GM19240 (cell line): Measurements from ENCODE around the gene PRDM16.

Experiments
- DNase-seq: peaks from one replicate; pipeline ENCODE4 v3.0.0; 2011; ENCODE audit warnings: low spot score; ENCODE audit not compliant: insufficient read length

The PRDM16 gene

DNA sequence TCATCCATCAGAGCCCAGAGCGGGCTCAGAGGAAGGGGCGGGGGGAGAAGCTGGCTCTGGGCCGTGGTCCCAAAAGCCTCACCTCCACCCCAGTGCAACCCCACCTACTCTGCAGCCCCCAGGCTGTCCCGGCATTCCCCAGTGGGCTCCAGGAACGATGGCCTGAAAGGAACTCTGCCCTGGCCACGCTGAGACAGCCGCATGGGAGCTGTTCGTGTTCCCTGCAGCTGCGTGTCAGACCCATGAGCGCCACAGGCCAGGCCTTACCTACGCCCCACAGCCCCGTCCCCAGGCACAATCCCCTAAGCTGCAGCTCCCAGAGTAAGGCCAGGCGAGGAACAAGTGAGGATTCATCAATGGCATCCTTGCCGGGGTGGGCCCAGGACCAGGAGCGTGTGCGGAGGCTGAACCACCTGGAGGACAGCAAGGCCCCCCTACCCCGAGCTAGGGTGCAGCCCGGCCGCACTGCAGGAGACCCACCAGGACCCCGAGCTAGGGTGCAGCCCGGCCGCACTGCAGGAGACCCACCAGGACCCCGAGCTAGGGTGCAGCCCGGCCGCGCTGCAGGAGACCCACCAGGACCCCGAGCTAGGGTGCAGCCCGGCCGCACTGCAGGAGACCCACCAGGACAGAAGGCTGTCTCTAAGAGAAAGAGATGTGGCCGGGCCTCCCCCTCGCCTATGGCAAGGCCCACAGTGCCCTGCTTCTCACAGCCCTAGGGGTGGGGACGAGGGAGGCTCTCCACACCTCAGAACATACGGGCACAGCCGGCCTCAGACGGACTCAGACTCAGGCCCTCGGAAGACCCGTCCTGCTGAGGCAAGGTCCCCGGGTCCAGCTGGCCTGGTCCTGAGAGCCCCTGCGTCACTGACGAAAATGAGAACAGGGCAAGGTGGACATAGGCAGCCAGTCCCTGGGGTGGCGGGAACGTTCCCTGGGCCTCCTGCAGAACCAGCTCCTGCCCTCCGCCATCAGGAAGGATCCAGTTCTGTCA, 359.0 kb downstream of the PRDM16 start:
- no peak for DNase-seq

DNA sequence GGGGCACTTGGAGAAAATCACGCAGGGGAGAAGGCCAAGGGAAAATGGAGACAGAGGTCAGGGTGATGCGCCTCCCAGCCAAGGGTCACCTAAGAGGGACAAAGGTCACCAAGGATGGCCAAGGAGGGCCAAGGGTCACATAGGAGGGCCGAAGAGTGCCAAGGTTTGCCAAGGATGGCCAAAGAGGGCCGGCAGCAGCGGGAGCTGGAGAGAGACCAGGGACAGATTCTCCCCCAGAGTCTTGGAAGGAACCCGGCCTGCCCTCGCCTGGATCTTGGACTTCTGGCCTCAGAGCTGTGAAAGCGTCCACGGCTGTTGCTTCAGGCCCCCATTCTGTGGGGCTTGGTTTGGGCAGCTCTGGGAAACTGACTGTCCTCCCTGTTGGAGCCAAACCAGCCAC, 359.9 kb downstream of the PRDM16 start:
- DNase-seq = no peak

DNA sequence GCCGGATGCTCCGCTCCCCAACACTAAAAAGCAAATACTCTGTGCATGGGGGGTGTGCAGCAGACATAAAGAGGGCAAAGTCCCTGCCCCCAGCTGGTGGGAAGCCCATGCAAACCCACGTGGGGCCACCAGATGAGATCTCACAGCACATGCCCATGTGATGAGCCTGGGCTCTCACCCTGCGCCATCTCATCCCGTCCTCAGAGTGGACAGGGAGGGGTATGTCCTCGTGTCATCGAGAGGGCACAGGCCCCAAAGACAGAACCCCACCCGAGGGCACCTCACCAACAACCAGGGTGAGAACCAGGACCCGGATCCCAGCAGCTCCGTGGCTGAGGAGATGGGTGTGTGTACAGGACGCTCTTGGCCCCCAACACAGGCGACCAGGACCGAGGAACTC, 360.3 kb downstream of the PRDM16 start:
- DNase-seq = no peak

DNA sequence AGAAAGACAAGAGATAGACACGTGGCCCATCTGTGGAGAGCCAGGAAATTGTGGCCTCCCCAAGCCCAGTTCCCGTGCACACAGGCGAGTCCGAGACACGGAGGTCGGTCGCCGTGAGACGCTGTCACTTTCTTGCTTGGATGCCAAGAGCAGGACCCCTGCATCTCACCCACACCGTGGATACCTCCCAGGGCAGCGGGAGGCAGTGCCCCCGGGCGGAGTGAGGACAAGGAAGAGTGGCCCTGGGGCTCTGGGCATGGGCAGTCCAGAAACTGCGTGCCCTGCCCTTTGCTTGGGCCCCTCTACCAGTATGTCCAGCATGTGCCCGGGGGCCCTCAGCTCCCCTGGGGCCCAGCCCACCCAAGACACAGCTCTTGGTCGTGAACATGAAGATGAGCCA, 360.8 kb downstream of the PRDM16 start:
- DNase-seq = no peak

DNA sequence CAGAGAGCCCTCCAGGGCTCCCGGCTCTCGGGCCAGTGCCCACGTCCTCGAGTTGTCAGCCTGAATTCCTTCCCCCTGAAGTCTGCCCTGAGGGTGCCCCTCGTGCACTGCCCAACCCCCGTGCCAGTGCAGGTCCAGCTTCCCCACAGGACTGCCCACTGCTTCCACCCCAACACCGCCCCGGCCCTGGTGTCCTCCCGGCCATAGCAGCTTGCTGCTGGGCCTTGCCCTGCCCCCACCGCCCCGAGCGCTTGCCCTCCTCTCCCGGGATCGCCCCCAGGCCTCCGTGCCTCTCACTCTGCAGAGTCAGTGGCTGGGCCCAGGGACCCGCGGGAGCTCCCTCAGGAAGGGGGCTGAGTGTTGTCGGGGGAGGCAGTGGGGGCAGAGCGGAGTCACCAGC, 361.4 kb downstream of the PRDM16 start:
- no peak for DNase-seq

DNA sequence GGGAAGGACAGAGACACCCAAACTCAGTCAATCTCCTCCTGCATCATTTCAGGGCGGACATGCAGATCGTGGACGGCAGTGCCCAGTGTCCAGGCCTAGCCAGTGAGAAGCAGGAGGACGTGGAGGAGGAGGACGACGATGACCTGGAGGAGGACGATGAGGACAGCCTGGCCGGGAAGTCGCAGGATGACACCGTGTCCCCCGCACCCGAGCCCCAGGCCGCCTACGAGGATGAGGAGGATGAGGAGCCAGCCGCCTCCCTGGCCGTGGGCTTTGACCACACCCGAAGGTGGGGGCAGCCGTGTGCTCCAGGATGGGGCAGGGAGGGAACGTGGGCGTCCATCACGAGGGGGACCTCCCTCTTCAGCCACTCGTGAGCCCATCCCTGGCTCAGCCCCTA, 361.8 kb downstream of the PRDM16 start:
- no peak for DNase-seq

DNA sequence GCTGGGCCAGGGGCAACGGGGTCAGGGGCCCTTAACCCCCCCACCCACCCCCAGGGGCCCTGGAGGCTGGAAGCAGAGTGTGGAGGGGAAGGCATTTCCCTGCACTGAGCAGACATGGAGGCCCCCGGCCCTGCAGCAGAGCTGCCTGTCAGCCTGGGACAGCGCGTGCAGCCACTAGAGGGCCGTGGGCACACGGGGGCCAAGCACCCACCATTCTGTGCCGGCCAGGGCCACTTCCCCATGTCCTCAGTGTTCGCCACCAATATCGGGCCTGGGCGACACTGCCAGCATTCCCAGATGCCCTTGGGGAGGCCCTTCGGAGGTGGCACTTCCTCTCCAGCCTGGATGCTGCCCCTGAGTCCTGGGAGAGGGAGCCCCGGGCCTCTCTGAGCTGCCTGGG, 362.3 kb downstream of the PRDM16 start:
- DNase-seq = no peak

DNA sequence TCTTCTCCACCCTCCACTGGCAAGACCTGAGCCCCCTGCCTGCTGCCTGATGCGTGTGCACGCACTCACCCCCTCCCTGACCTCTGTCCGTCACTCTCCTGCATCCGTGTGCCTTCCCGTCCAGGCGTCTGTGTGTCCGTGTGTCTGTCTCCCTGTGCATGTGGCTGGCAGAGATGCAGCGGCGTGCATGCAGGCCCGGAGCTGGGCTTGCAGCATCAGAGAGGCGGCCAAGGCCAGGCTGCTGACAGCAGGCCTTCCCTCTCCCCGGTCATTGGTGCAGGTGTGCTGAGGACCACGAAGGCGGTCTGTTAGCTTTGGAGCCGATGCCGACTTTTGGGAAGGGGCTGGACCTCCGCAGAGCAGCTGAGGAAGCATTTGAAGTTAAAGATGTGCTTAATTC, 362.7 kb downstream of the PRDM16 start:
- no peak for DNase-seq

DNA sequence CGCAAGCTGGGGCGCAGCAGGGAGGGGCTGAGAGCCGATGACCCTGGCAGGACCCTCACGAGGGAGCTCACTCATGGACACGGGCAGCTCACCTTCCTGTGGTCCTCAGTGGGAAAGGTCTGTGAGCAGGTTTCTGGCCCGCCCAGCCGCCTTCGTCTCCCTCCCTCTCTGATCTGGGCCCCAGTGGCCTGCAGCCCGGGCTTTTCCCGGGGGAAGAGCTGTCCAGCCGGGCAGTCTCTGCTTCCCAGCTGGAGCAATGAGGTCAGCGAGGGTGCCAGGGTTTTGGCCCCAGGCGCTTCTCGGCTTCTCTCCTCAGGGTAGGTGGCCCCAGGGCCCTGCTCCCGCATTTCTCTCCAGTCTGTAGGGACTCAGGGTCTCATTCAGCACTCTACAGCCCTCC, 363.3 kb downstream of the PRDM16 start:
- no peak for DNase-seq

DNA sequence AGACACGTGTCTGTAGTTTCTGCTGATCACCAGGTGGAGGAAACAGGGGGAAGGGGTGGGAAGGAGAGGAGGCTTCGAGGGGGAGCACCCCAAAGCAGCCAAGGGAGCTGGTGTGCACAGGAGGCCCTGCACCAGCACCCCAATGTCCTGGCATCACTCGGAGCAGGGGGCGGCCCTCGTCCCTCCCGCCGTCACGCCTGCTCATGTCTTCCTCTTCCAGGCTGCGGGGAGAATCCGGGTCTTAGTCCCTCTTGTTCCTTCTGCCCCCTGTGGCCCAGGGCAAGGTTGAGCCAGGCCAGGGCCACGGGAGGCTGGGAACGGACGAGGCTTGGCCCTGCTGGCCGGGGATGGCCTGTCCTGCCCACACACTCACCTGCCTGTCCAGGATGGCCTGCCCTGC, 364.1 kb downstream of the PRDM16 start:
- DNase-seq = no peak

DNA sequence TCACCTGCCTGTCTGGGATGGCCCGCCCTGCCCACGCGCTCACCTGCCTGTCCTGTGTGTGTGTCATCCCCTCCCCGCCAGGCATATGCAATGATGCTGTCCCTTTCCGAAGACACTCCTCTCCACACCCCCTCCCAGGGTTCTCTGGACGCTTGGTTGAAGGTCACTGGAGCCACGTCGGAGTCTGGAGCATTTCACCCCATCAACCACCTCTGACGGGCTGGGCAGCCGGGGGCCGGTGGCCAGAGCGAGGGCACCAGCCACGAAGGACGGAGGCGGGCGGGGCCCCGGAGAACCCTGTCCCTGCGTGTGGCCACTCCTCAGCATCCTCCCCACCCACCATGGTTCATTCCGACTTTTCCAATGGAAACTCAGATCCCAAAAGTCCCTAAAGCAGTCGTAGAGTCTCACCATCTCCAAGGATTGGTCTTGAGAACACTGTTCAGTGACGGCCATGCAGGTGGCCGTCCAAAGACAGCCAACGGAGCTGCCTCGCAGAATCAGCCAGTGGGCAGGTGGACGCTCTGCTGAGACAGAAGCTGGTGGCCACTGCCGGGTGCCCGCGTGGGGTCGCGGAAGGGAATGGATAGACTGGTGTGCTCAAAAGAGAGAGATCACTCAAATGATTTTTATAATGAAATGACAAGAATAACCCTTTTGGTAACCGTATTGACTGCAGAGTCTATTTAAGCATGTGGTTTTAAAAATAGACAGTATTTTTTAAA, 364.8 kb downstream of the PRDM16 start:
- no peak for DNase-seq

DNA sequence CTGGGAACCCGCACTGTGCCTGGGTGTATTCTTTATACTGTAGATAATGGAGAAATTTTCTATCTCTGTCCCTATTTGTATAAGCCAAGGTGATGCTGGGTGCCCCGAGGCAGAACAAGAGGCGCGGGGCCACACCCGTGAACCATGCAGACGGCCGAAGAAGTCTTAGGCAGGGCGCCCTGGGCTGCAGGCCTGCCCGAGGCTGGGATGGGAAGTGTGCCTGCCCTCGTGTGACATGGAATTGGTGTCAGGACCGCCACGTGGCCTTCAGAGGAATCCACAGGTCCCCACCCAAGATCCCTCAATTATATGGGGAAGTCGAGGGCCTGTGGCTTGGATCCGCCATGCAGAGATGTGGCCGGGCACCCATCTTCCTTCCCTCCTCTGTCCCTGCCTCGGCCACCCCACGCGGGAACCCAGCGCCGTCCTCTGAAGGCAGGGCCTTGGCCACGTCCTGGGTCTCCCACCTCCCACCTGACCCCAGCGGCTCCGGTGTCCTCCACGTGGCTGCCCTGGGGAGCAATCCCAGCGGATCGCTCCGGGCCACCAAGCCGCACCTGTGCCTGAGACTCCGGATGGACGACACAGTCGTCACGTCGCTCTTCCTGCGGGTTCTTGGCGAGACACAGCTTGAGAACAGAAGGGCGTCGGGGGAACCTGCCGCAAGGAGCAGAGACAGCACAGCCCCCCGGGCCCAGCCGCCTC, 365.6 kb downstream of the PRDM16 start:
- DNase-seq = no peak

DNA sequence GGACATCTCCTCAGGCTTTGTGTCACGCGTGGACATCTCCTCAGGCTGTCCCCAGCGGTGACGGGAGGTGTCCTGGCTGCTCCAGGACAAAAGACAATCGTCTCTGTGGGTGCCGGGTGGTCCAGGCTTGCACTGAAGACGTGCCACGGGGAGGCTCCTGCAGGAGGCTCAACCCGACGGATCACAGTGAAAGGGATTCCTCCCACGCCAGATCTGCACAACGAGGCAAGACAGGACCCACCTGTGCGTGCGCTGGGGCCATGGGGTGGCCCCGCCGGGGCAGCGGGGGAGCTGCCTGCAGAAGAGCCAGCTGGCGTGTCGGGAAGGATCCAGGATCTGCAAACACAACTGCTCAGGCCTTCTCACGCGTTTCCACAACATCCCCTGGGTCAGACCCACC, 366.7 kb downstream of the PRDM16 start:
- no peak for DNase-seq

DNA sequence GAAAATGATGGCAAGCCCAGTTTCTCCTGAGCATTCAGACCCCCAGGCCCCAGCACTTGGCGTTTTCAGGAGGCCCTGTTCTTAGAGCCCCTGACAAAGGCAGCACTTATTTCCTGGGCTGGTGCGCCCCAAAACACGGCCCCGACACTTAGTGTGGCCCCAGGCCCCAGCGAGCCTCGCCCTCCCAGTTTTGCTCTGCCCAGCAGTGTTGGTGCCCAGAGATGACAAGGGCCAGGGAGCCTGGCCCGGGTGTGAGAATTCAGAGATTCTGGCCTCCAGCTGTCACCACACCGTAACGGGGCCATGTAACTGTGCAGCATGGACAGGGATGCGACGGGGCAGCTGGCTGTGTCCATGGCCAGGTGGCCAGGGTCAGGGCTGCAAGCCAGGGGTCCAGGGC, 367.4 kb downstream of the PRDM16 start:
- no peak for DNase-seq

DNA sequence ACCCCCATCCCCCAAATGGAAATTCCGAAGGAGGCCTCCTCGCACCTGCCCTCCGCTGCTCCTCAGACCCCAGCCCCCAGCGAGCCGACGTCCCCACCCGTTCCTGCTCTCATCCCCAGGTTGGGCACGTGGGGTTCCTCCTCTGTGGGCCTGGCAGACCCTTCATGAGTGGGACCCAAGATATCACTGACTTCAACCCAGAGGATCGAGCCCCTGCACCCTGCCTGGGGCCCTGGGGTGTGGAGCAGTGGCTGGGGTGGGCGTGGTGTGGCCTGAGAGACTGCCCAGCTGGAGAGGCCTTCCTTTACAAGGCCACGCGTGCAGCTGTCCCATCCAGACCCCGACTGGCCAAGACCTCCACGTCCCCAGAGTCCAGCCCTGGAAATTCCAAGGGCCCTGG, 367.9 kb downstream of the PRDM16 start:
- no peak for DNase-seq

DNA sequence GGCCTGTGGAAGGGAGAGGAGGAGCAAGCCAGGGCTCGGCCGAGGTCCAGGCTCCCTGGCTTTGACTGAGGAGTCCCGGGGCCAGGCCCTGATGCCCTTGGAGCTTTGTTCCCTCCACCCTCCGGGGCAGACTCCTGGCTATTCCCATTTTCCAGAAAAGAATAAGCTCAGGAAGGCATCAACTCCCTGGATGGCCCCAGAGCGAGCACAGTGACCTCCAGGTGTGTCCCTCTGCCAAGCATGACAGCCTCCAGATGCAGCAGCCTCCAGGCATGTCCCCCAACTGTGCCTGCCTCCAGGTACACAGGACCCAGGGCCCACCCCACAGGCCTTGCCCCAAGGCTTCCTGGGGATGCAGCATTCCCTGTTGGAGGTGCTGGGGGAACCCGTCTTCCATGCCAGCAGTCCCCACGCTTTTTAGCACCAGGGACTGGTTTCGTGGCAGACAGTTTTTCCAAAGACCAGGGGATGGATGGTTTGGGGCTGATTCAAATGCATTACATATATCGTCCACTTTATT, 369.7 kb downstream of the PRDM16 start:
- no peak for DNase-seq

DNA sequence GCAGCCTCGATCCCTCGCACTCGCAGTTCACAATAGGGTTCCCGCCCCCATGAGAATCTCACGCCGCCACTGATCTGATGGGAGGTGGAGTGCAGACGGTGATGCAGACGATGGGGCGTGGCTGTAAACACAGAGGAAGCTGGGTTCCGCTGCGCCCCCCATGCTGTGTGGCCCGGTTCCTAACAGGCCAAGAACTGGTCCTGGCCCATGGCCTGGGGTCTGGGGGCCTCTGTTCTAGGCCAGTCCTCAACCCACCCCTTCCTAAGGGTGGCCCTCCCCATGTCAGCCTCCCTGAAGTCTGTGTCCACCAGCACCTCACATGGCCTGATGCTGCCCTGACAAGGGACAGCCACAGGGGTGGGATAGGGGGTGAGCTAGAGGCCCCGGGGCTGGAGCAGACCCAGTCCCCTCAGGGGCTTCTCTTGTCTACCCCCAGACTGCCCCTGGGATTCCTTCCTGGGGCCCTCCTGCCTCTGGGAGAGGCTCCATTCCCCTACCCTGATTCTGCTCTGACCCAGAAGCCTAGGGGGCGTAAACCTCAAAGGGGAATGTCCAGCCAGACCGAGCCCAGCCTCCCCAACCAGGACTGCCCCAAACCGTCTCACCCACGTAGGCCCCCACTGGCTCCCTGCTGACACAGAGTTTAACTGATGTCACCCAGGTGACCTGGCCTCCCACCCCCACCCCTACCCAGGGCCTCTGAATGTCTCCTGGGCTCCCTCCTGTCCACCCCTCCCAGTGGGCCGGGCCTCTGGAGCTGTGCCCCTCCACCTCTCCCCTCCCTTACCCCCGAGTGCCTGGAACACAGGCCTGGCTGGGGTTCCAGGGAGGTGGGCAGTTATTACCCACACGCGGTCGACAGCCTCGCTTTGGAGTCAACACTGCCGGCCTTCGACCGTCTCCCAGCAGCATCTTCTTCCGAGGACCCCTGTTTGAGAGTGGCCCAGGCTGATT, 370.6 kb downstream of the PRDM16 start:
- no peak for DNase-seq

DNA sequence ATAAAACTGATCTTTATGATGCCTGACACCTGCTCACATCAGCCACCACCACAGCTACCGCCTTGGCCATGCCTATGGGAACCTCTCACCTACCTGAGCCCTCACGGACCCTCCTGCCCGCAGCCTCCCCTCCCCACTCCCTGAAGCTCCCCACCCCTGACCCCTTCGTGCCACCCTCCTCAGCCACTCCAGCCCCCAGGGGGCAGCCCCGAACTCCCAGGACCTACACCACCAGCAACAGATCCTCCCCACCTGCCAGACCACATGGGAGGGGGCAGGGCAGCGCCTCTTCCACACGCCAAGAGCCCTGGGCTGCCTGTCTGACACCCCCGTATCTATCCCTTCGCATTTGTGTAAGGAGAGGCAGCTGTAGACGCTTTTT, 371.3 kb downstream of the PRDM16 start:
- no peak for DNase-seq

DNA sequence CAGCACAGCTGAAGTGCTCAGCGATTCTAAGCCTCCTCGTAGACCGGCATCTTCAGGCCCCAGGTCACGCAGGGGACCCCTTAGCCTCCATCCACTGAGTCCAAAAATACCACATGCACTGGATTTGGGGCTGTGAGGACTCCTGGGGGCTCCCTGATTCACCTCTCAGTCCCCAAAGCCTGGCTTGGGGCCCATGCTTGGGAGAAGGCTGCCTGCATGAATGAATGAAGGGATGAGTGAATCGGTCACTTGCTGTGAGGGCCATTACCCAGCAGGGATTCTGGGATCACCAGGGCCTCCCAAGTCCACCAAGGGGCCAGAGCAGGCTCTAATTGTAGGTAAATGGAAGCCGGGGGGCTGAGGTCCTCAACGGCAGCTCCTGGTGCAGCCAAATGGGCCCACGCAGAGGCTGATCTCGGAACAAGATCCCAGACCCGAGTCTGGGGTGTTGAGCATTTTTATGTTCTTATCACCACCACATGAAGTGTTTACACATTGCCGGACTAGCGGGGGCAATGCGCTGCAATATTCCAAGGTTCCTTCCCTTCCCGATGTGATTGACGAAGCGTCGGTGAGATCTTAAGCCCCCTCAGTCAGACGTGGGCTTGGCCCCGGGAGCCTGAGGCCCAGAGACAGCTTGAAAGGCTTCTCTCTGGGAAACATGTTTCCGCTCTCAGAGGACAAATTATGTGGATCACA, 371.9 kb downstream of the PRDM16 start:
- no peak for DNase-seq

DNA sequence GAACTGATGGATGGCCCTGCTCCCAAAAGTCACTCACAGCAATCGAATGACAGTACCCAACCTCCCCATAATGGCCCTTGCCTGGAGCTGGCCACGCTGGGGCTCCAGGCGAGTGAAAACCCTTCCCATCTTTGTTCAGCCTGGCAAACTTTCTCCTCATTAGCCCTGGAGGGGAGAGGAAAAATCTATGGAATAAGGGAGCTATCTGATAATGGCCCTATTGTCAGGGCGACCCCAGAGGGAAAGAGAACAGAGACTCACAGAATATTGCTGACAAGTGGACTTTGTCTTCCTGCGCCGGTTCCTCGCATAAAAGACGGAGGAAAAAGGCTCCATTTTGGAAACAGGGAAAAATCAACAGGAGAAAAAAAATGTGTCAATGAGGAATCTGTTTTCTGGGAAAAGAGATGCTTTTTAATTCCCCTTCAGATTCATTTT, 372.4 kb downstream of the PRDM16 start:
- no peak for DNase-seq
